HepG2 (cell line): ENCODE results near the gene UGT1A3.

Source experiments
- CEBPB ChIP-seq: IDR thresholded peaks from 2 replicates; pipeline ENCODE4 v1.6.1; 2011; ENCODE audit warnings: low read depth, low read length, improper control_type of control experiment, borderline replicate concordance
- HIVEP1 ChIP-seq: sonication (generic); formaldehyde crosslinking; IDR thresholded peaks from 2 replicates; pipeline ENCODE4 v1.4.0; 2020; ENCODE audit warnings: mild to moderate bottlenecking, missing genetic modification reagents
- HNRNPUL1 ChIP-seq: fragments of 200-400 bp; formaldehyde crosslinking; IDR thresholded peaks from 2 replicates; pipeline ENCODE4 v1.6.1; 2017; ENCODE audit warnings: low read depth, mild to moderate bottlenecking, low read length, moderate library complexity
- SMC3 ChIP-seq: IDR thresholded peaks from 2 replicates; pipeline ENCODE4 v1.6.1; 2011; ENCODE audit warnings: low read length, improper control_type of control experiment
- ZC3H13 ChIP-seq: sonication (generic); formaldehyde crosslinking; IDR thresholded peaks from 2 replicates; pipeline ENCODE4 v1.8.1; 2023; ENCODE audit warnings: mild to moderate bottlenecking, missing genetic modification reagents, moderate library complexity
- ZNF121 ChIP-seq: sonication (generic); formaldehyde crosslinking; IDR thresholded peaks from 2 replicates; pipeline ENCODE4 v1.5.0; 2020; ENCODE audit warnings: mild to moderate bottlenecking, missing genetic modification reagents
- TF ChIP-seq, protein P1 (sequence below): sonication (generic); formaldehyde crosslinking; IDR thresholded peaks from 2 replicates; pipeline ENCODE4 v1.5.0; 2020; ENCODE audit warnings: mild to moderate bottlenecking, missing genetic modification reagents, moderate library complexity
- TF ChIP-seq, protein P2 (sequence below): conservative IDR thresholded peaks from 2 replicates; pipeline ENCODE4 v1.6.1; 2018; ENCODE audit warnings: missing genetic modification reagents

DNA sequence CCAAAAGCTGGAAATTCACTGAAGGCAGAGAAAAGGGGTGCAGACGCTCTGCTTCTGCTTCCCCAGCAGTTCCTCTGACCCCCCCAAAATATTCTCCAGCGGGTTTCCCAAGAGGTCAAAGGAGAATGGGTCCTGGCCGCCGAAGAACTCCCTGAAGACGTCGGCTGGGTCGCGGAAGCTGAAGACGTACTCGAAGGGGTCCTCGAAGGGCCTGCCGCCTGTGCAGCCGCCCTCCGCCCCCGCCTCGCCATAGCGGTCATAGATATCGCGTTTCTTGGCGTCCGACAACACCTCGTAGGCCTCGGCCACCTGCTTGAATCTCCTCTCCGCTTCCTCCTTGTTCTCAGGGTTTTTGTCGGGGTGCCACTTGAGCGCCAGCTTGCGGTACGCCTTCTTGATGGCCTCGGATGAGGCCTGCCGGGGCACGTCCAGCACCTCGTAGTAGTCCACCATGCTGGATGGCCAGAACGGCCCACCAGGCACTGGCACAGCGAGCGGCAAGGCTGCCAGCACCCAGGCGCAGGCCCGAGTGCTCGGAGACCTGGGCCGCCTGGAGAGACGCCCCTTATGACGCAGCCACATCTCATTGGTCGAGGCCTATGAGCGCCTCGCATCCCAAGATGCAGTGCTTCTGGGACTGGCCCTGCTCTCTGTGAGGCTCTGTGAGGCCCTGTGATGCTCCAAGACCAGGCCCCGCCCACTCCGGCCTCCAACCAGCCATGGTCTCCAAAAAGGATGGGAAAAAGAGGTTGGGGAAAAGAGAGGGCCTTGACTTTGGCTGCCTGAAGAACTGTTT, 14.8 kb downstream of the UGT1A3 start:
- TF ChIP-seq CEBPB (no peak), ZC3H13 (CRISPR knock-in tag) (no peak), HNRNPUL1 (no peak), HIVEP1 (no peak), SMC3 (no peak), ZNF121 (no peak)
- TF ChIP-seq, protein P1, sequence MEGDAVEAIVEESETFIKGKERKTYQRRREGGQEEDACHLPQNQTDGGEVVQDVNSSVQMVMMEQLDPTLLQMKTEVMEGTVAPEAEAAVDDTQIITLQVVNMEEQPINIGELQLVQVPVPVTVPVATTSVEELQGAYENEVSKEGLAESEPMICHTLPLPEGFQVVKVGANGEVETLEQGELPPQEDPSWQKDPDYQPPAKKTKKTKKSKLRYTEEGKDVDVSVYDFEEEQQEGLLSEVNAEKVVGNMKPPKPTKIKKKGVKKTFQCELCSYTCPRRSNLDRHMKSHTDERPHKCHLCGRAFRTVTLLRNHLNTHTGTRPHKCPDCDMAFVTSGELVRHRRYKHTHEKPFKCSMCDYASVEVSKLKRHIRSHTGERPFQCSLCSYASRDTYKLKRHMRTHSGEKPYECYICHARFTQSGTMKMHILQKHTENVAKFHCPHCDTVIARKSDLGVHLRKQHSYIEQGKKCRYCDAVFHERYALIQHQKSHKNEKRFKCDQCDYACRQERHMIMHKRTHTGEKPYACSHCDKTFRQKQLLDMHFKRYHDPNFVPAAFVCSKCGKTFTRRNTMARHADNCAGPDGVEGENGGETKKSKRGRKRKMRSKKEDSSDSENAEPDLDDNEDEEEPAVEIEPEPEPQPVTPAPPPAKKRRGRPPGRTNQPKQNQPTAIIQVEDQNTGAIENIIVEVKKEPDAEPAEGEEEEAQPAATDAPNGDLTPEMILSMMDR, result no peak
- TF ChIP-seq, protein P2, sequence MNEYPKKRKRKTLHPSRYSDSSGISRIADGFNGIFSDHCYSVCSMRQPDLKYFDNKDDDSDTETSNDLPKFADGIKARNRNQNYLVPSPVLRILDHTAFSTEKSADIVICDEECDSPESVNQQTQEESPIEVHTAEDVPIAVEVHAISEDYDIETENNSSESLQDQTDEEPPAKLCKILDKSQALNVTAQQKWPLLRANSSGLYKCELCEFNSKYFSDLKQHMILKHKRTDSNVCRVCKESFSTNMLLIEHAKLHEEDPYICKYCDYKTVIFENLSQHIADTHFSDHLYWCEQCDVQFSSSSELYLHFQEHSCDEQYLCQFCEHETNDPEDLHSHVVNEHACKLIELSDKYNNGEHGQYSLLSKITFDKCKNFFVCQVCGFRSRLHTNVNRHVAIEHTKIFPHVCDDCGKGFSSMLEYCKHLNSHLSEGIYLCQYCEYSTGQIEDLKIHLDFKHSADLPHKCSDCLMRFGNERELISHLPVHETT, result no peak
